Measurements from ENCODE around the gene ZNF287. TPM values are rescaled to one million over a fixed set of nuclear protein-coding genes. Genes with fewer than 3 reads are reported as not detected.

Gene ZNF287
- total and polyA plus RNA-seq, 2 of the 8 experiments (the other 6 are each of a cell fraction or from before 2014, with no cell fraction given): 1.7 to 5.6 TPM

DNA sequence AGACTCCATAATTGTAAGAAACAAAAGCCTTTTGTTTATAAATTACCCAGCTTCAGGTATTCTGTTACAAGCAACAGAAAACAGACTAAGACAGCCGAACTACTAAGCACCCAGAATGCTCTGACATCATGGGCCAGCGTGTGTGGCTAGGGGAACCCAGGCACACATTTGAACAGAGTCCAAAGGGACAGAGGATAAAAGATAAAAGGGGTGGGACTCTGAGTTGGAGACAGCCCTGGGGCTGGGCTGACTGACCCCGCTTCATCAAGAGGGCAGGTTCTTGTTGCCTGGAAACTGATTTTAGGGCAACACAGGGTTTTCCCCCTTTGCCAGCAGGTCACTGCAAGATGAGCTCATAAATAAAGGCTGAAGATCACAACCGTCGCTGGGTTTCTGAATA, 30.5 kb upstream of the ZNF287 start (continued):
- TF ChIP-seq CHD2 (IDR thresholded peaks at IDR 0.05; ENCODE audit: low read length) (no peak), SP1 (IDR thresholded peaks at IDR 0.05; ENCODE audit: low read depth, low read length) (no peak)
